Measurements from ENCODE around the gene GFY.

GFY gene

GRCh38 chr19:49425178-49425577 lies at the start of gene GFY:
Gene GFY (plus strand): TSS chr19:49425388. CDS start chr19:49426431, 1,043 bp downstream.
- DNase-seq, result no peak

- DNase-seq, result no peak
Observed at GRCh38 chr19:49378512-49378911, 46.7 kb upstream of the GFY start.

GRCh38 chr19:49380391-49380790 lies 44.8 kb upstream of the GFY start:
- DNase-seq, result no peak

GRCh38 chr19:49382639-49383038 lies 42.5 kb upstream of the GFY start:
- DNase-seq, result no peak

GRCh38 chr19:49383599-49383998 lies 41.6 kb upstream of the GFY start:
- no peak for DNase-seq

GRCh38 chr19:49387936-49388372 lies 37.2 kb upstream of the GFY start, which contains the start of gene KASH5:
Gene KASH5 (plus strand): TSS chr19:49388249. CDS start chr19:49390884, 2,635 bp downstream.
- no peak for DNase-seq

GRCh38 chr19:49389406-49389805 lies 35.8 kb upstream of the GFY start:
- no peak for DNase-seq

- DNase-seq, result no peak
Observed at GRCh38 chr19:49390131-49390928, 34.9 kb upstream of the GFY start.

- DNase-seq, result no peak
Observed at GRCh38 chr19:49390929-49391359, 34.2 kb upstream of the GFY start.

- peak; percentile 70 for DNase-seq
Observed at GRCh38 chr19:49391581-49392399, 33.4 kb upstream of the GFY start.

GRCh38 chr19:49393881-49394280 lies 31.3 kb upstream of the GFY start:
- no peak for DNase-seq

GRCh38 chr19:49395581-49396407 lies 29.4 kb upstream of the GFY start:
- no peak for DNase-seq

- DNase-seq, result no peak
Observed at GRCh38 chr19:49396738-49397505, 28.3 kb upstream of the GFY start.

- DNase-seq, result no peak
Observed at GRCh38 chr19:49398001-49398615, 27.1 kb upstream of the GFY start.

GRCh38 chr19:49398931-49399330 lies 26.3 kb upstream of the GFY start:
- DNase-seq, result no peak

- DNase-seq, result no peak
Observed at GRCh38 chr19:49400029-49400428, 25.2 kb upstream of the GFY start.

GRCh38 chr19:49403404-49404187 lies 21.6 kb upstream of the GFY start:
- peak; percentile 64 for DNase-seq

- DNase-seq, result no peak
Observed at GRCh38 chr19:49407079-49407478, 18.1 kb upstream of the GFY start.

- DNase-seq, result no peak
Observed at GRCh38 chr19:49407482-49408015, 17.6 kb upstream of the GFY start.

- no peak for DNase-seq
Observed at GRCh38 chr19:49408816-49409440, 16.3 kb upstream of the GFY start.
